ENCODE results near the gene COL6A3. TPM values are rescaled to one million over a fixed set of nuclear protein-coding genes. Genes with fewer than 3 reads are reported as not detected.
"Not testable (repeated sequence)": the region's sequence is repeated elsewhere in the genome, so short reads cannot be mapped to it uniquely, and the experiment has no call there.

Gene COL6A3
- polyA plus RNA-seq, 6 donors from 2014 or later, result not detected

DNA sequence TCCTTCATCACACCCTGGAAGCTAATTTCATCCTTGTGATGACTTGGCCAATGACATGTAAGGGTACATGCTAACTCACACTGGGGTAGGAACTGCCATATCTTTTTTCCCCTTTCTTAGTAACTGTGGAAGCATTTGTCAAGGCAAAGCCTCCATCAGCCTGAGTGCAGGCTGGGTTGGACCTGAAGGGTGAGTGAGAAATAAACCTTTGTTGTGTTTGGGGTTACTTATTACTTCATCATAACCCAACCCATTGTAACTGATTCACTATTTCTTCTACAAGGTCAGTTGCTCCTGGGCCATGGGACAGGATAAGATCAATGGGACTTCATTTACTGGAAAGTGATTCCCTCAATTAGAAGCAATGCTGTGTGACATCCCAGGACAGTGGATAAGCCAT lies 108.4 kb downstream of the COL6A3 start:
- Mint-ChIP-seq H3K27me3 (peaks cover 3 to 27% (median 21%) of the 10 kb centered on the region in 3 donors), H3K4me3 (no peak overlapping the region), H3K27ac (no peak overlapping the region), H3K4me1 (no peaks in the 10 kb centered on the region), H3K36me3 (no peaks in the 10 kb centered on the region), H3K9me3 (peaks cover 7 to 17% (median 11%) of the 10 kb centered on the region in 7 donors)
- no peak for ATAC-seq (ENCODE audit: low read depth in 2 of 2)
- DNase-seq, result no peak

DNA sequence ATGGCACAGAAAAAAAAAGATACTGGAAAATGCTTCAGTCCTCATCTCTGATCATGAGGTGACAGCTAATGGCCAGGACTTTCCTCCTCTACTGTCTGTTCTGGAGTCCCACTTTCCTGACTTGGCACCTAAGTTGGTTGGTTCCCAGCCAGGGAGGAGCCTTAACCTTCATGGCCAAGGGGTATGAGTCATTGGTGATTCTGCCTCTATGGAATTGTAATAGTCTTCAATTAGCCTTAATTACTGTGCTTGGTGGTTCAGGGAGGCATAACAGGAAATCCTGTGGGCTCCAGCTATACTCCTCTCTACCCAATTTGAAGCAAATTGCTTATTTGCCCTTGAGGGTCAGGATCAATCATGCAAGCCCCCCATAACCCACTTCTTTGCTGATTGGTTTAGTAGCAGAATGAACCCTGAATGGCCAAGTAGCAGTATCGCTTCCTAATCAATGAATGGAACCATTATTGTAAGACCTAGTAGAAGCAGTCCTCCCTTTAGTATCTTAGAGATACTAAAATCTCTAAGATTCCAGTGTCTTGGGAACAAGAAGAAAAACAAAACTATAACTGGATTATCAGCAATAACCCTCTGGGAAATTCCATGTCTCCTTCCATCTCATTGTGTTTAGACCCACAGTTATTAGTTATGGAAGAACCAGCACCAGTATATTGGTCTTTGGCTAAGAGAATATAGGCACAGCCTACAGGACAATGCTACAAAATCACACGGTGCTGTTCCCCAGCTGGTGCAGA lies 109.0 kb downstream of the COL6A3 start:
- Mint-ChIP-seq H3K36me3 (no peaks in the 10 kb centered on the region), H3K9me3 (peaks cover 7 to 18% (median 11%) of the 10 kb centered on the region in 7 donors), H3K27ac (no peak overlapping the region), H3K27me3 (peaks cover 5 to 28% (median 24%) of the 10 kb centered on the region in 3 donors), H3K4me1 (no peaks in the 10 kb centered on the region), H3K4me3 (no peak overlapping the region)
- no peak for DNase-seq
- ATAC-seq (ENCODE audit: low read depth in 2 of 2), result no peak

DNA sequence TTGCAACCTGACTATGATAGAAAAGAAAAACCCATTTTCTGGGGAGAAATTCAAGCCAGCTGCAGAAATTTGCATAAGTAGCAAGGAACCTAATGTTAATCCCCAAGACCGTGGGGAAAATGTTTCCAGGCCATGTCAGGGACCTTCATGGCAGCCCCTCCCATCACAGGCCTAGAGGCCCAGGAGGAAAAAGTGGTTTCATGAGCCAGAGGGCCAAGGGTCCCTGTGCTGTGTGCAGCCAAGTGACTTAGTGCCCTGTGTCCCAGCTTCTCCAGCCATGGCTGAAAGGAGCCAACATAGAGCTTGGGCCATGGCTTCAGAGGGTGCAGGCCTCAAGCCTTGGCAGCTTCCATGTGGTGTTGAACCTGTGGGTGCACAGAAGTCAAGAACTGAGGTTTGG lies 110.7 kb downstream of the COL6A3 start:
- not testable (repeated sequence) for H3K4me1 Mint-ChIP-seq; H3K27ac Mint-ChIP-seq; H3K4me3 Mint-ChIP-seq; DNase-seq; H3K36me3 Mint-ChIP-seq; ATAC-seq (ENCODE audit: low read depth in 2 of 2)
- Mint-ChIP-seq H3K27me3 (peaks cover 5 to 17% (median 12%) of the 10 kb centered on the region in 3 donors), H3K9me3 (peaks cover 7 to 18% (median 11%) of the 10 kb centered on the region in 7 donors)

DNA sequence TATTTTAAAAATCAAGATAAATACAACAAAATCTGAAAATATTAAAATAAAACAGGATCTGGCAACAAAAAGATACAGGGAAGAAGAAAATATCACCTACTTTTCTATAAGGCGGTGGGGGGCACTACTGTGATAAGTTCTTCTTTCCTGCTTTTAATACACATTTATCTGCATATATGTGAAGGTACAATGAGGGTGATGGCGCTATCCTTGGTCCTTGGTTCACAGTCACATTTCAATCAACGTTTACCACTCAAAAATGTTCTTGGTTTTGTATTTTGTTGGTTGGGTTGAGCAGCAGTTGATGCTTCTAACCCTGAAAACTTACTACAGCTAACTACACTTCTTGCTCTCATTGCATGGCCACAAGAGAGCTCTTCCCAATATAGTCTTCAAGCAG lies 112.4 kb downstream of the COL6A3 start:
- no peak overlapping the region for H3K4me3 Mint-ChIP-seq
- ATAC-seq (ENCODE audit: low read depth in 2 of 2) (no peak), DNase-seq (no peak)
- H3K4me1 Mint-ChIP-seq, result no peaks in the 10 kb centered on the region
- H3K9me3 Mint-ChIP-seq, result peaks cover 7 to 18% (median 11%) of the 10 kb centered on the region in 7 donors
- H3K27me3 Mint-ChIP-seq, result peaks cover 5 to 27% (median 18%) of the 10 kb centered on the region in 3 donors
- no peaks in the 10 kb centered on the region for H3K36me3 Mint-ChIP-seq
- H3K27ac Mint-ChIP-seq, result no peak overlapping the region

DNA sequence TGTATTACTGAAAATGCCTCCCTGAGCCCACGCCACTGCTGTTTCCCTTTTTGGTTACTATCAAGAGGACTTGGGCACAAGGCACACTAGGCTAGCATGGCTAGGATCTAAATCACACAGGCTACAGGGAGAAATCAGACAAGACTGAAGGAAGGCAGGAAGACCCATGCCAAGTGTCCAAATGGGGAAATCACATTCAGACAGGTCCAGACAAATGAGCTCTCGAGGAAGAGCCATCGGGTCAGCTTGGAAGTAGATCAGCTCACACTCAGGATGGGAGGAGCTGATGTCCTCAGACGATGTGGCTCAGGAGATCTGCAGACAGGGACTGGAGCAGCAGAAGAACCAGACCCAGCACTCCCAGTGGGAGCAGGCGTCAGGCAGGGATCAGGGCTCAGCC lies 113.2 kb downstream of the COL6A3 start:
- H3K4me3 Mint-ChIP-seq, result no peak overlapping the region
- H3K4me1 Mint-ChIP-seq, result no peaks in the 10 kb centered on the region
- H3K27ac Mint-ChIP-seq, result no peak overlapping the region
- peaks cover 7 to 18% (median 11%) of the 10 kb centered on the region in 7 donors for H3K9me3 Mint-ChIP-seq
- ATAC-seq (ENCODE audit: low read depth in 2 of 2) (no peak), DNase-seq (no peak)
- H3K36me3 Mint-ChIP-seq, result no peaks in the 10 kb centered on the region
- peaks cover 9 to 32% (median 15%) of the 10 kb centered on the region in 3 donors for H3K27me3 Mint-ChIP-seq

DNA sequence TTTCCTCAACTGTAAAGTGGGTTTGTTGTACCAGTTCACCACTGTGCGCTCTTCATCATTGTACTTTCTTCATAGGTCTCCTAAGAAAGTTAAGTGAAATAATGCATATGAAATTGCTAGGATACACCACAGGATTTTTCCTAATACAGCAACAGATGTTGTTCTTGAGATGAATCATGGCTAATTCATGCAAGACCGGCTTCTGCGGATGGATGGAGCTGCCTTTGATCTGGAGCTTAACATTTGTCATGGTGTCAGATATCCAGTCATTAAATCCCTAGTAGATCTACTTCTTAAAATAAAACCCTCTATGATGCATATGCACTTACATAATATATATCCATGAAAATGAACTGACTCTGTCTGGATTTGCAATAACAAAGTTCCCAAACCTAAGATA lies 114.1 kb downstream of the COL6A3 start:
- DNase-seq (no peak), ATAC-seq (ENCODE audit: low read depth in 2 of 2) (no peak)
- H3K27ac Mint-ChIP-seq, result no peak overlapping the region
- peaks cover 10 to 36% (median 15%) of the 10 kb centered on the region in 3 donors for H3K27me3 Mint-ChIP-seq
- H3K4me3 Mint-ChIP-seq, result no peak overlapping the region
- H3K36me3 Mint-ChIP-seq, result no peaks in the 10 kb centered on the region
- H3K4me1 Mint-ChIP-seq, result no peaks in the 10 kb centered on the region
- peaks cover 8 to 25% (median 13%) of the 10 kb centered on the region in 7 donors for H3K9me3 Mint-ChIP-seq

DNA sequence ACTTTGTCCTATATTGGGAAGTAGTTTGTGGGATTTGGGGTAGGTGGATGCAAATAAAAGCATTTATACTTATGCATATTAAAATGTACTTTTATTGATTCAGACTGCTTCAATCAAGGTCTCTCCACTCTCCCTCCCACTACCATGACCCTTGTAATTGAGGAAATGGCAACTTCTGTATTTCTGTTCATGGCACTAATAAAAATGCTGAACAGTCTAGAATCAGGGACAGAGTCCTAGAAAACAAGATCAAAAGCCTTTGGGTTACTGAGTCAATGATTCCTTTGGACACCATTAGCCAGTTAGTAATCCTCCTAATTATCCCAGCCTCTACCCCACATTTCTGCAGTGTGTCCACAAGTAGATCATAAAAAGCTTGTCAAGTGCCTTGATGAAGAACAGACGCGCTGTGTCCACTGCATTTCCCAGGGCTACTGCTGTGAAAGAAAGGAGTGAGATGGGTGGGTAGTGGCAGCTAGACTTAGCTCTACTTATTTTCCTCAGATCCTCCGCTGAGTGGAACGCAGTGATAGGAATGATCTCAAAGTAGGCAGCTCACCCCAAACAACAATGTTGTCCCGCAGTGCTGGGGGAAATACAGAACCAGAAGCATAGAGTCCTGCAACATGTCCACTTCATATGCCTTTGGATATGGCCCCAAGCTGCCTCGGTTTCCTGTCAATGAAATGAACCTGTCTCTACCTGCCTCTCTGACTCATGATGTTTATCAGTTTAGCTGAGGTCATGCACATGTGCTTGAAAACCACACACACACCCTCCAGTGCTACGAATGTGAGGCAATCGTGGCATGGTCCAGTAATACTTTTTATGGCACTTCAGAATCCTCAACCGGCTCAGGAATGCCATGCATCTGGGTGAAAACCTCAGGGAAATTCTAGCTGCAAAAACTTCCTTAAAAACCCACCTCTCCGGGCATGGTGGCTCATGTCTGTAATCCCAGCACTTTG lies 115.5 kb downstream of the COL6A3 start:
- H3K36me3 Mint-ChIP-seq, result no peaks in the 10 kb centered on the region
- H3K27me3 Mint-ChIP-seq, result peaks cover 13 to 44% (median 30%) of the 10 kb centered on the region in 3 donors
- H3K4me1 Mint-ChIP-seq, result no peaks in the 10 kb centered on the region
- no peak for ATAC-seq (ENCODE audit: low read depth in 2 of 2)
- no peak for DNase-seq
- H3K9me3 Mint-ChIP-seq, result peaks cover 5 to 30% (median 10%) of the 10 kb centered on the region in 7 donors
- no peak overlapping the region for H3K27ac Mint-ChIP-seq
- H3K4me3 Mint-ChIP-seq, result no peak overlapping the region

DNA sequence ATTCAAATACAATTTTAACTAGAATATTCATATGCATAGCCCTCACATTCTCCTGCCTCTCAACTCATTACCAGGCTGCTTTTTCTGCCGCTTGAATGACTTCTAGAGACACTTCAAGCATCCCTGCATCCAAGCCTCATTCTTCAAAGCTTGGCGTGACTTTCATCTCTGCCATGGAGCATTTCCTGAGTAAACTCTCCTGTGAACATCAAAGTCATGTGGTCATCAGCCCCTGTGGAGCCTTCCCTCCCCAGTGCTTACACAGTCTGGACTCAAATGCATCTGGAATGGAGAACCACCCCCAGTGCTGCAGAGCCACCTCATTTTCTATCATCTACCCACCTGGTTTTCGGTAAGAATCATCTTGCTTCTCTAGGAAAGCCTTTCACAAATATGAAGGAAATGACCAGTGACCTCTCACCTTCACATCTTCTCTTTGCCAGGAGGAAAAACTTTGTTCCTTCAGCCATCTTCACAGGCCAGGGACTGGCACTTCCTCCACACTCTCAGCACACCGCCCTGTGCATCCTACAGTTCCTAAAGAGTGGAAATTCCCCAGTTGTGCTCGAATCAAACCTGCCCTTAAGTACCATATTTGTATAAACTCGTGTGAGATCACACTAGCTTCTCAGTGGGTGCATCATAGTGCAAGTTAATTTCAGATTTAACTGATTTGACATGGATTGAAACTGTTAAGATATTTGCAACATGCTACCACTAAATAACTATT lies 116.4 kb downstream of the COL6A3 start:
- Mint-ChIP-seq H3K4me1 (no peaks in the 10 kb centered on the region), H3K36me3 (no peaks in the 10 kb centered on the region), H3K27me3 (peaks cover 13 to 44% (median 31%) of the 10 kb centered on the region in 3 donors), H3K4me3 (no peak overlapping the region), H3K9me3 (peaks cover 4 to 32% (median 7%) of the 10 kb centered on the region in 7 donors), H3K27ac (no peak overlapping the region)
- DNase-seq, result no peak
- ATAC-seq (ENCODE audit: low read depth in 2 of 2), result no peak

DNA sequence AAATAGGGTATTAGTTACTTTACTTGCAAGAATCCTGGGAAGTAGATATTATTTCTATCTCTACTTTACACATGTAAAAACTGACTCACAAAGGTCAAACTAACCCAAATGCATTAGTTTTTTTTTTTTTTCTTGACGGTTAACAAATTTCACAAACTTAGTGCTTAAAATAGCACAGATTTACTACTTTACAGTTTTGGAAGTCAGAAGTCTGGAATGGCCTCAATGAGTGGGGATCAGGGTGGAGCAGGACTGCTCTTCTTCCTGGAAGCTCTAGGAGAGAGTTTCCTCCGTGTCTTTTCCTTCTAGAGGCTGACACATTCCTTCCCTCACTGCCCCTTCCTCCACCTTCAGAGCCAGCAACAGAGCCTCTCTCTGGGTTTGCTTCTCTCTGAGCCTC lies 117.2 kb downstream of the COL6A3 start:
- Mint-ChIP-seq H3K36me3 (no peaks in the 10 kb centered on the region), H3K4me3 (no peak overlapping the region), H3K27ac (no peak overlapping the region), H3K27me3 (peaks cover 13 to 46% (median 31%) of the 10 kb centered on the region in 3 donors), H3K4me1 (no peaks in the 10 kb centered on the region), H3K9me3 (peaks cover 0 to 28% (median 7%) of the 10 kb centered on the region in 7 donors)
- ATAC-seq (ENCODE audit: low read depth in 2 of 2), result no peak
- no peak for DNase-seq

DNA sequence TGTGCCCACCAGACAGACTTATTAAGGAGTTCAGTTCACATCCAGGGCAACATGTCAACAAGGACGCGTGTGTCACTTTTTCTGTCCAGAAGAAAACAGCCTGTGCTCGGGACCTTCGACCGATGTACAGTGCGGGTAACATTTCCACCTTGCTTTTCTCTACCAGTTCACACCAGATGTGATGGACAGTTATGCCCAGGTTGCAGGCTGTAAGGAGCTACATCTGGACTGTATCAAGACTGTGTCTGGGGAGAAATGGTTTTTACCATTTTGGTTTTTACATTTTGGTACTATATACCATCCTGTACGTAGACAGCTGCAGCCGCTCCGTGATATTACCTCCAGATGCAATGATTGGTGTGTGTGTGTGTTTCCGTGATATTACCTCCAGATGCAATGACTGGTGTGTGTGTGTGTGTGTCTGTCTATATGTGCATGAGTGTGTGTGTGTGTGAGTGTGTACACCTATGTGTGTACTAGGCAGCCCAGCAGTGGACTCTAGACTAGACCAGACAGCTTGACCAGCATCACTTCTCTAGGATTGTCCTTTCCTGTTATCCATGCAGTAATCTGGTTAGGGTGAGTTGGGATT lies 118.0 kb downstream of the COL6A3 start:
- ATAC-seq (ENCODE audit: low read depth in 2 of 2) (no peak), DNase-seq (no peak)
- H3K9me3 Mint-ChIP-seq, result peaks cover 0 to 33% (median 9%) of the 10 kb centered on the region in 7 donors
- H3K27ac Mint-ChIP-seq, result no peak overlapping the region
- peaks cover 20 to 50% (median 39%) of the 10 kb centered on the region in 3 donors for H3K27me3 Mint-ChIP-seq
- H3K4me1 Mint-ChIP-seq, result peaks cover 5 to 6% (median 5%) of the 10 kb centered on the region in 3 donors
- no peak overlapping the region for H3K4me3 Mint-ChIP-seq
- H3K36me3 Mint-ChIP-seq, result no peaks in the 10 kb centered on the region

DNA sequence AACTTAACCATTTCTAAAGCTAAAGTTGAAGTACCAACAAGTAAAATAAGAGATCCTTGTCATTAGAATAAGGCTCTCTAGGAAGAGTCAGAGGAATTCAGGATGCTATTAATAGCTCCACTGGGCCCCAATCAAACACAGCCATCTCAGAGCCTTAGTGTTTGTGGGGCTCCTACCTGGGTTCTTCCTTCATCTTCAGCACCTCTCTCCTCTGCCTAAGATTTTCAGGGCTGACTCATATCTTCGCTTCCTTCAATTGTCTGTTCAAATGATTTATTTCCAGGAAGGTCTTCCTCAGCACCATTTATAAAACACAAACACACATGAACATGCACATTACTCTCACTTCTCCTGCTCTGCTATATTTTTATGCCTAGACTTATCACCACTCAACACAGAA lies 119.5 kb downstream of the COL6A3 start:
- DNase-seq (no peak), ATAC-seq (ENCODE audit: low read depth in 2 of 2) (no peak)
- Mint-ChIP-seq H3K36me3 (no peaks in the 10 kb centered on the region), H3K4me3 (no peak overlapping the region), H3K27ac (no peak overlapping the region), H3K9me3 (peaks cover 0 to 33% (median 5%) of the 10 kb centered on the region in 7 donors), H3K4me1 (peaks cover 5 to 6% (median 5%) of the 10 kb centered on the region in 3 donors), H3K27me3 (peaks cover 22 to 54% (median 38%) of the 10 kb centered on the region in 3 donors)

DNA sequence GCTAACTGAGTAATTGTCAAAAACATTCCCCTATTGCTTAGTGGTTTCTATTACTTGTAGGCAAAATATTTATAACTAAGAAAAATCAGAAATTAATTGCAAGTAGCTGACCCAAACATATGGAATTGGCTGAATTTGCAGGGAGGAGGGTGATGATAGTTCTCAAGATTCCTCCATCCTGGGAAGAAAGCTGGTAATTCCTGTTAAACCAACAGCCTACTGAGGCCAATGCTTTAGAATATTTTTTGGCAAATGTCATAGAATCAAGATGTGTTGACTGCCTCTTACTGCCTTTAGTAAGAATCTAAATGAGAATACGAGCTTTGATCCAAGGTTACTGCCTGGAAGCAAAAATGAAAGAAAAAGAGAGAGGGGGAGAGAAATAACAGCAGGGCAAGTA lies 120.0 kb downstream of the COL6A3 start:
- peaks cover 0 to 33% (median 5%) of the 10 kb centered on the region in 7 donors for H3K9me3 Mint-ChIP-seq
- no peak for ATAC-seq (ENCODE audit: low read depth in 2 of 2)
- H3K27me3 Mint-ChIP-seq, result peaks cover 26 to 58% (median 43%) of the 10 kb centered on the region in 3 donors

More for the DNA sequence above, 120.0 kb downstream of the COL6A3 start:
- H3K36me3 Mint-ChIP-seq, result no peaks in the 10 kb centered on the region
- peaks cover 5 to 6% (median 5%) of the 10 kb centered on the region in 3 donors for H3K4me1 Mint-ChIP-seq
- H3K27ac Mint-ChIP-seq, result no peak overlapping the region
- DNase-seq, result no peak
- no peak overlapping the region for H3K4me3 Mint-ChIP-seq

Data from naive B cell (primary cell).